H1 (cell line): ENCODE data around the gene PGBD5.

Experiments used
- ATF2 ChIP-seq: IDR thresholded peaks from 2 replicates; pipeline ENCODE4 v1.6.1; 2012; ENCODE audit warnings: low read length, inconsistent platforms
- CTCF ChIP-seq, 3 experiments: IDR thresholded peaks; 1 replicate in 2 of 3; 2 replicates in 1 of 3; pipeline versions ENCODE4 v1.5.1 to v1.6.1; 2011; ENCODE audit warnings: low read length in 3 of 3, mild to moderate bottlenecking in 3 of 3, inconsistent platforms in 2 of 3, low read depth in 1 of 3, moderate library complexity in 1 of 3; ENCODE audit not compliant: insufficient read depth in 1 of 3; ENCODE audit errors: control extremely low read depth in 1 of 3
- HDAC2 ChIP-seq, 2 experiments: fragments of 300-600 bp in 1 of 2; sonication (generic) in 1 of 2; IDR thresholded peaks; 2 replicates each; pipeline ENCODE4 v1.6.1; 2011 to 2012; ENCODE audit warnings: low read depth in 2 of 2, low read length in 2 of 2, mild to moderate bottlenecking in 2 of 2, moderate library complexity in 2 of 2, borderline replicate concordance in 1 of 2, inconsistent platforms in 1 of 2
- MAX ChIP-seq: IDR thresholded peaks from 2 replicates; pipeline ENCODE4 v1.6.1; 2012; ENCODE audit warnings: inconsistent platforms
- POLR2A ChIP-seq, 2 experiments: IDR thresholded peaks; 1 replicate in 1 of 2; 2 replicates in 1 of 2; pipeline ENCODE4 v1.6.1; 2011; ENCODE audit warnings: low read depth in 2 of 2, low read length in 2 of 2, mild to moderate bottlenecking in 2 of 2; ENCODE audit errors: control extremely low read depth in 1 of 2
- RAD21 ChIP-seq, 2 experiments: IDR thresholded peaks in 1 of 2; conservative IDR thresholded peaks in 1 of 2; 2 replicates each; pipeline ENCODE4 v1.6.1; 2011; ENCODE audit warnings: low read depth in 2 of 2, low read length in 2 of 2, improper control_type of control experiment in 1 of 2, inconsistent platforms in 1 of 2, mild to moderate bottlenecking in 1 of 2, moderate library complexity in 1 of 2
- TAF7 ChIP-seq: optimal IDR thresholded peaks from 2 replicates; pipeline ENCODE3; 2011; ENCODE audit warnings: low read depth, mild to moderate bottlenecking, inconsistent platforms, low read length, moderate library complexity, borderline replicate concordance
- TEAD4 ChIP-seq: IDR thresholded peaks from 2 replicates; pipeline ENCODE4 v1.6.1; 2012; ENCODE audit warnings: low read depth, low read length, inconsistent platforms, mixed read lengths
- USF2 ChIP-seq: IDR thresholded peaks from 2 replicates; pipeline ENCODE4 v1.6.1; 2011; ENCODE audit warnings: low read length, improper control_type of control experiment

- TF ChIP-seq TAF7 (no peak), POLR2A (IDR thresholded peaks at IDR 0.05; ENCODE audit: control extremely low read depth in 1 of 2, low read depth in 2 of 2, low read length in 2 of 2) (no peak), RAD21 (IDR thresholded peaks at IDR 0.05 in 1 of 2, conservative IDR thresholded peaks at IDR 0.05 in 1 of 2; ENCODE audit: low read depth in 2 of 2, low read length in 2 of 2) (no peak), USF2 (no peak), CTCF (IDR thresholded peaks at IDR 0.05; ENCODE audit: control extremely low read depth in 1 of 3, insufficient read depth in 1 of 3, low read depth in 1 of 3, low read length in 3 of 3) (no peak), TEAD4 (no peak), MAX (no peak), ATF2 (no peak), HDAC2 (IDR thresholded peaks at IDR 0.05; ENCODE audit: borderline replicate concordance in 1 of 2, low read depth in 2 of 2, low read length in 2 of 2) (no peak)
These were observed 40.2 kb downstream of the PGBD5 start for GRCh38 chr1:230385930-230386329.
